ENCODE measurements around the gene TARBP2. TPM values are rescaled to one million over a fixed set of nuclear protein-coding genes. Genes with fewer than 3 reads are reported as not detected.

TARBP2 gene
- total RNA-seq, 4 donors from 2014 or later = 25.5 to 42.0 (median 28.6) TPM

DNA sequence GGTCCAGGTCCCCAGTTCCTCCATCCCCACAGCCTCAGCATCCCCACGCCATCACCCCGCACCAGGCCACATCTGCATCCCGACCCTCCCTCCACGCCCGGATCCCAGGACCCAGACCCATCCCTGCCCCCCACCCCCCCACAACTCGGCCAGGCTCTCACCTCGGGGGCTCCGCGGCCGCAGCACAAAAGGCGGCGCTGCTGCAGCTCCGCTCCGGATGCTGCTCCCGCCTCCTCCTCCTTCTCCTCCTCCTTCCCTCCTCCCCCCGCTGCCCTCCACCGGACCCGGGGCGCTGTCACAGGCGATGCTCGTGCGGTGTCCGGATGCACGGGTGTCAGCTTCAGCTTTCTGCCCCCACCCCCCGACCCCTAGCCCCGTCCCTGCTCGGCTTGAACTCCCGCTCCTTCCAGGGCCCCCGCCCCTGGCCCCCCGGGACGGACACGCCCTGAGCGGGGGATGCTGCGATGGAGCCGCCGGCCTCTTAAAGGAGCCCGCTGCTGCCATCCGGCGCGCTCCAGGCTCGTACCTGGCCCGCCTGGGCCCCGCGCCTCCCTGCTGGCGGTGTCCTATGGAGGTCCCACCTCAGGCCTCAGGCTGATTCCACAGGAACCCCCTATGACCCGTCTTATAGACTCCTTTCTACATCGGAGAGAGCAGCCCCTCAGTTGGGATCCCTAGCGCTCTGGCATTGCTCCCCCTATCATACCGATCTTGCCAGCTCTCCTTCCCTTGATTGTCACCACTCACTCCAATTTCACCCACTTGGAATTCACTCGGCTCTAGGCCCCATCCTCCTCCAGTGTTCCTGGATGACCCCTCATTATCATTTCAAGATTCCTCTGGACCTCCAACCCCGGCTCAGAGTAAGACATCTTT, 1.6 kb upstream of the TARBP2 start, which contains the start of gene MAP3K12:
Gene MAP3K12, minus strand, starts transcription at position 193 of the 876 bp plus-strand sequence. CDS start 12,067 bp downstream, outside the sequence.
- Histone ChIP-seq H3K36me3 (peaks cover 6% of the 10 kb centered on the region), H3K27me3 (no peaks in the 10 kb centered on the region), H3K27ac (peak within 1 kb of the TSS; percentile 99), H3K9me3 (no peaks in the 10 kb centered on the region), H3K4me1 (peaks cover 74% of the 10 kb centered on the region), H3K4me3 (peak within 1 kb of the TSS; percentile 72)
- TF ChIP-seq POLR2AphosphoS5 (IDR thresholded peaks at IDR 0.05) (no peak), EP300 (IDR thresholded peaks at IDR 0.05) (no peak), CTCF (IDR thresholded peaks at IDR 0.05) (no peak), POLR2A (IDR thresholded peaks at IDR 0.05) (no peak)
- under 1% methylated on average over 39 of the region's 51 CpGs for WGBS
- DNase-seq (ENCODE audit: low spot score in 2 of 2) = peak; percentile 86 to 88

DNA sequence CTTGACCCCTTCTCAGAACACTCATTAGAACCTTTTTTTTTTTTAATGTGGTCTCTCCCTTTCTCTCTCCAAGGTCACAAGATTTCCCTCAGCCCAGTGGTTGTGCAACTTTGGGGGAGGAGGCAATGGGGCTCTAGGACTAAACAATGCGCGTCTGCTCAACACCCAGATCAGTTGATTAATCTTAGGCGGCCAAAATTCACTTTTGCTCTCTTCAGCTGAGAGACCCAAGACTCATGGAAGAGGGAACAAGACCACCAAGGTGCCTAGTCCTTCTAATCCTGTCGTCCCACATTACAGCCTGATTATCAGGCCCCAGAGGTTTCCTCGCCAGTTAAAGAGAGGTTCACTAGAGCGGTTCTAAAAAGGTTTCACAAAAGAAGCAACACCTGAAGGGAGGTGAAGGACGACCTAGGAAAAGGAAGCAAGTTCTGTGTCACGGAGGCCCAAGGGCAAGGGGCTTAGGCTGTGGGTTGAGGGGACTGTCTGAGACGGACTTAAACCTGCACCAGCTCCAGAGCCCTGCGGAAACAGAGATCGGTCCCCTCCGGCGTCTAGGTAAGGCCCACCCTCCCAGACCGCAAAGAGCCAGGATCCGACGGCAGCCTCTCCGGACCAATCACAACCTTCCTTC, 824 bp upstream of the TARBP2 start:
- Histone ChIP-seq H3K27ac (peak overlapping the region; percentile 99), H3K27me3 (no peaks in the 10 kb centered on the region), H3K4me1 (peaks cover 82% of the 10 kb centered on the region), H3K36me3 (peaks cover 8% of the 10 kb centered on the region), H3K9me3 (no peaks in the 10 kb centered on the region), H3K4me3 (peak overlapping the region; percentile 72)
- DNase-seq (ENCODE audit: low spot score in 2 of 2) = peak in 1 of 2 donors; percentile 92
- under 1% methylated on average over 17 of the region's 17 CpGs for WGBS
- no peak for TF ChIP-seq CTCF (IDR thresholded peaks at IDR 0.05)
- peak; percentile 88 to 97 for TF ChIP-seq POLR2A (IDR thresholded peaks at IDR 0.05)
- TF ChIP-seq POLR2AphosphoS5 (IDR thresholded peaks at IDR 0.05) = peak; percentile 67 to 80 (median 76)

GRCh38 chr12:53501615-53502181, 615 bp downstream of the TARBP2 start:
- Histone ChIP-seq H3K36me3 (peaks cover 21% of the 10 kb centered on the region), H3K4me1 (peaks cover 71% of the 10 kb centered on the region), H3K27me3 (no peaks in the 10 kb centered on the region), H3K9me3 (no peaks in the 10 kb centered on the region), H3K27ac (peak overlapping the region; percentile 99), H3K4me3 (peak overlapping the region; percentile 72)
- peak in 1 of 2 donors; percentile 73 for DNase-seq (ENCODE audit: low spot score in 2 of 2)
- WGBS = 90% methylated on average over 3 of the region's 10 CpGs
- TF ChIP-seq EP300 (IDR thresholded peaks at IDR 0.05) (no peak), POLR2AphosphoS5 (IDR thresholded peaks at IDR 0.05) (no peak), CTCF (IDR thresholded peaks at IDR 0.05) (no peak), POLR2A (IDR thresholded peaks at IDR 0.05) (no peak)

DNA sequence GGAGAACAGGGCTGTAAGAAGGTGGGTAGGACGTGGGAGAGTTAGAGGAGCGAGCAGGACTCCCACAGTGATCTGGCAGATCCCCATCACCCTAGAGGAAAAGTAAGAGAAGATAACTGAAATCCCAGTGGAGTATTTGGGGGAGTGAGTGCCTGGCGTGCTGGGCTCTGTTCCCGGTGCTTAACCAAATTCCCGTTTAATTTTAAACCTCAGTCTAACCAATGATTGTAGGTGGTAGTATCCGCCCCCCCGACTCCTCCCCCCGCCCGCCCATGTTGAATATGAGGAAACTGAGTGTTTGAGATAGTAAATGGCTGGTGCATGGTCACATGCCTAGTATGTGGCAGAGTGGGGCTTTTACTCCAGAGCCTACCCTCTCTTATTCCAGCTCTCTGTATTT, 1.2 kb downstream of the TARBP2 start:
- Histone ChIP-seq H3K36me3 (peaks cover 27% of the 10 kb centered on the region), H3K27me3 (no peaks in the 10 kb centered on the region), H3K4me1 (peaks cover 65% of the 10 kb centered on the region), H3K4me3 (peak overlapping the region; percentile 72), H3K9me3 (no peaks in the 10 kb centered on the region), H3K27ac (peak overlapping the region; percentile 99)
- WGBS = 61% methylated on average over 9 of the region's 9 CpGs
- peak in 1 of 2 donors; percentile 50 for DNase-seq (ENCODE audit: low spot score in 2 of 2)
- TF ChIP-seq CTCF (IDR thresholded peaks at IDR 0.05) (no peak), POLR2A (IDR thresholded peaks at IDR 0.05) (no peak), POLR2AphosphoS5 (IDR thresholded peaks at IDR 0.05) (no peak), EP300 (IDR thresholded peaks at IDR 0.05) (no peak)
